Fibroblast of lung (primary cell): ENCODE results near the gene GATC. TPM values are rescaled to one million over a fixed set of nuclear protein-coding genes. Genes with fewer than 3 reads are reported as not detected.
A peak's percentile ranks its signal among the peaks of the same experiment; 100 is the strongest.

Source experiments
- DNase-seq, 2 donors: peaks; one replicate each; pipeline versions ENCODE4 v3.0.0 to v3.0.0-alpha.2; 2010; ENCODE audit warnings: low read depth in 2 of 2
- H2AFZ ChIP-seq: 2 replicates; pipeline ENCODE4 v1.5.1; 2012; ENCODE audit warnings: low read length, control low read depth, inconsistent platforms
- H3K27ac ChIP-seq: 2 replicates; pipeline ENCODE4 v1.5.1; 2011; ENCODE audit warnings: low read length, control low read depth; ENCODE audit not compliant: insufficient read depth
- H3K27me3 ChIP-seq: 2 replicates; pipeline ENCODE4 v1.5.1; 2011; ENCODE audit warnings: mild to moderate bottlenecking, low read length; ENCODE audit not compliant: control insufficient read depth, insufficient read depth
- H3K36me3 ChIP-seq: 2 replicates; pipeline ENCODE4 v1.5.1; 2011; ENCODE audit warnings: low read length; ENCODE audit not compliant: control insufficient read depth, insufficient read depth
- H3K4me1 ChIP-seq: 2 replicates; pipeline ENCODE4 v1.5.1; 2011; ENCODE audit warnings: low read length; ENCODE audit not compliant: control insufficient read depth, insufficient read depth; ENCODE audit errors: extremely low read depth
- H3K4me2 ChIP-seq: 2 replicates; pipeline ENCODE4 v1.5.1; 2011; ENCODE audit warnings: low read length, control low read depth; ENCODE audit not compliant: insufficient read depth; ENCODE audit errors: extremely low read depth
- H3K4me3 ChIP-seq, 4 experiments: fragments of 200-600 bp in 1 of 4; sonication (generic) in 1 of 4; replicated peaks in 1 of 4; 2 replicates each; pipeline ENCODE4 v1.5.1; 2011 to 2016; ENCODE audit warnings: low read length in 4 of 4, low read depth in 3 of 4, mild to moderate bottlenecking in 3 of 4, control low read depth in 2 of 4, inconsistent platforms in 1 of 4, mixed read lengths in 1 of 4; ENCODE audit not compliant: insufficient read depth in 1 of 4; ENCODE audit errors: control extremely low read depth in 1 of 4
- H3K79me2 ChIP-seq: 2 replicates; pipeline ENCODE4 v1.5.1; 2012; ENCODE audit warnings: mild to moderate bottlenecking, low read length, inconsistent platforms; ENCODE audit not compliant: control insufficient read depth, insufficient read depth
- H3K9ac ChIP-seq: 2 replicates; pipeline ENCODE4 v1.5.1; 2011; ENCODE audit warnings: mild to moderate bottlenecking, low read length, control low read depth; ENCODE audit not compliant: insufficient read depth
- H3K9me3 ChIP-seq: 2 replicates; pipeline ENCODE4 v1.5.1; 2012; ENCODE audit warnings: low read depth, low read length; ENCODE audit not compliant: control insufficient read depth, insufficient read depth
- H4K20me1 ChIP-seq: 2 replicates; pipeline ENCODE4 v1.5.1; 2011; ENCODE audit warnings: low read length; ENCODE audit not compliant: control insufficient read depth, insufficient read depth; ENCODE audit errors: extremely low read depth
- EZH2 ChIP-seq: IDR thresholded peaks from 2 replicates; pipeline ENCODE4 v1.5.1; 2012; ENCODE audit warnings: low read length, control low read depth, mild to moderate bottlenecking; ENCODE audit errors: missing control alignments
- polyA plus RNA-seq, 2 donors: library from polyadenylated mRNA; depleted of rRNA in 1 of 2; stranded (reverse) in 1 of 2; unstranded in 1 of 2; fragments of >200 nt; gene quantifications; 2 replicates each; pipeline ENCODE4 v1.2.1, GENCODE V29; 2011 to 2012; ENCODE audit warnings: missing spikeins in 1 of 2
- total RNA-seq: library from RNA; depleted of rRNA; stranded (reverse); fragments of >200 nt; gene quantifications from 2 replicates; pipeline ENCODE4 v1.2.1, GENCODE V29; 2014
- TF ChIP-seq, protein P1 (sequence below), 2 donors: IDR thresholded peaks in 1 of 2; conservative IDR thresholded peaks in 1 of 2; 1 replicate in 1 of 2; 2 replicates in 1 of 2; pipeline ENCODE4 v1.5.1; 2011 to 2012; ENCODE audit warnings: low read length in 2 of 2, control low read depth in 1 of 2, inconsistent platforms in 1 of 2, low read depth in 1 of 2, mild to moderate bottlenecking in 1 of 2

The GATC gene
- total and polyA plus RNA-seq, 2 donors (not counting 1 experiment from before 2014, with no cell fraction given), result 18.4 to 22.3 TPM

DNA sequence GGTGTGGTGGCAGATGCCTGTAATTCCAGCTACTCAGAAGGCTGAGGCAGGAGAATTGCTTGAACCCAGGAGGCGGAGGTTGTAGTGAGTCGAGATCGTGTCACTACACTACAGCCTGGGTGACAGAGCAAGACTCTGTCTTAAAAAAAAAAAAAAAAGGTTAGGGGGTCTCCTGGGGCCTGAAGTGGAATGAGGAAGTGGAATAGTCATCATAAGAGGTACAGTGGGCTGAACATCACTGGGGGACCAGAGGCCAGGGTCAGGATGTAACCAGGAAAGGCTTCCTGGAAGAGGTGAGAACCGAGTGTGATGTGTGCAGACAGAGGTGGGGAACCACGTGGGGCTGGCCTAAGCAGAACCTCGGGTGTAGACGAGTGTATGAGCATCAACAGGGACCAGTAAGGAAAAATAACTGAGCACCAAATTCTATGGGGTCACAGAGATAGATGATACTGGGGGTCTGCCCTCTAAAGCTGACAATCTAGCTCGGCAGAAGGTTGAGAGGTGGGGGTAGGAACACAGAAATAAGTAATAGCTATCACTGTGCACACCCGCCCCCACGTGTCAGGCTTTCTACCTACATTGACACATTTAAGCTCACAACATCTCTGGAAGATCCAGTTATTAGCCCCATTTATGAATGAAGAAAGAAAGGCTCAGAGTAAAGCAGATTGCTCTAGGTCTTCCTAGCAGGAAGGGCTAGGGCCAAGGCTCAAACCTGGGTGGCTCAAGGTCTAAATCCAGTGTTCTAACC is 13.3 kb upstream of the GATC start:
- H3K9ac ChIP-seq, result no peak overlapping the region
- TF ChIP-seq, protein P1, sequence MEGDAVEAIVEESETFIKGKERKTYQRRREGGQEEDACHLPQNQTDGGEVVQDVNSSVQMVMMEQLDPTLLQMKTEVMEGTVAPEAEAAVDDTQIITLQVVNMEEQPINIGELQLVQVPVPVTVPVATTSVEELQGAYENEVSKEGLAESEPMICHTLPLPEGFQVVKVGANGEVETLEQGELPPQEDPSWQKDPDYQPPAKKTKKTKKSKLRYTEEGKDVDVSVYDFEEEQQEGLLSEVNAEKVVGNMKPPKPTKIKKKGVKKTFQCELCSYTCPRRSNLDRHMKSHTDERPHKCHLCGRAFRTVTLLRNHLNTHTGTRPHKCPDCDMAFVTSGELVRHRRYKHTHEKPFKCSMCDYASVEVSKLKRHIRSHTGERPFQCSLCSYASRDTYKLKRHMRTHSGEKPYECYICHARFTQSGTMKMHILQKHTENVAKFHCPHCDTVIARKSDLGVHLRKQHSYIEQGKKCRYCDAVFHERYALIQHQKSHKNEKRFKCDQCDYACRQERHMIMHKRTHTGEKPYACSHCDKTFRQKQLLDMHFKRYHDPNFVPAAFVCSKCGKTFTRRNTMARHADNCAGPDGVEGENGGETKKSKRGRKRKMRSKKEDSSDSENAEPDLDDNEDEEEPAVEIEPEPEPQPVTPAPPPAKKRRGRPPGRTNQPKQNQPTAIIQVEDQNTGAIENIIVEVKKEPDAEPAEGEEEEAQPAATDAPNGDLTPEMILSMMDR (conservative IDR thresholded peaks at IDR 0.05 in 1 of 2, IDR thresholded peaks at IDR 0.05 in 1 of 2; ENCODE audit: low read depth in 1 of 2, low read length in 2 of 2), result no peak
- TF ChIP-seq EZH2, result no peak
- H3K4me1 ChIP-seq, result no peaks in the 10 kb centered on the region
- peaks cover 4% of the 10 kb centered on the region for H3K79me2 ChIP-seq
- H2AFZ ChIP-seq, result no peak overlapping the region
- no peaks in the 10 kb centered on the region for H3K27me3 ChIP-seq
- no peak overlapping the region for H3K27ac ChIP-seq
- DNase-seq, result no peak
- H3K4me2 ChIP-seq, result no peak overlapping the region
- H4K20me1 ChIP-seq, result no peaks in the 10 kb centered on the region
- no peaks in the 10 kb centered on the region for H3K36me3 ChIP-seq
- no peaks in the 10 kb centered on the region for H3K9me3 ChIP-seq
- no peak overlapping the region for H3K4me3 ChIP-seq

DNA sequence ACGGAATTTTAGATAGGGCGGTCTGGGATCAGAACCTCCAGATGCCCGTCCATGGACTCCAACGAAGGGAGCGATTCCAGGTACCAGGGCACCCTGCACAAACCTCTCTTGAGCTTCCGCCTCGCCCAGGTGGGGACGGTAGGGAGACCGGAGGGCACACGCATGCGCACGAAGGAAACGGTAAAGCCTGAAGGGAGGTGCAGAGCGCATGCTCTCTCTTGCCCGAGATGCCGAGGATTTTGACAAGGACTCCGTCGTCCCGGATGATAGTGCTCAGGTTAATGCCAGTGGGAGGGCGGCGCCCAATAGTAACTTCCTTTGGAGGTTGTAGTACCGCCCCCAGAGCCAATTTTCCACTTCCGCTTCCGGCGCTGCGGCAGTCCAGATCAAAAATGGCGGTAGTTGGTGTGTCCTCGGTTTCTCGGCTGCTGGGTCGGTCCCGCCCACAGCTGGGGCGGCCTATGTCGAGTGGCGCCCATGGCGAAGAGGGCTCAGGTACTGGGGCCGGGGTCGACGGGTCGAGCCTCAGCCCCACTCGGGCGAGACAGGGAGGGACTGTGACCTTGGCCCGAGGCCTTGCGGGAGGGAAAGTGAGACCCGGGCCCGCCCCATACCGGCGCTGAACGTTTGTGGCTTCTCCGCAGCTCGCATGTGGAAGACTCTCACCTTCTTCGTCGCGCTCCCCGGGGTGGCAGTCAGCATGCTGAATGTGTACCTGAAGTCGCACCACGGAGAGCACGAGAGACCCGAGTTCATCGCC is 8.3 kb upstream of the GATC start, which contains the start of gene COX6A1:
Gene COX6A1, plus strand, starts transcription at position 379 of the 760 bp plus-strand sequence. Its CDS starts 14 bp downstream, at position 393.
- H3K4me3 ChIP-seq, result peak within 1 kb of the TSS; percentile 84 to 95 (median 89)
- no peak for TF ChIP-seq EZH2
- TF ChIP-seq, protein P1 (conservative IDR thresholded peaks at IDR 0.05 in 1 of 2, IDR thresholded peaks at IDR 0.05 in 1 of 2; ENCODE audit: low read depth in 1 of 2, low read length in 2 of 2), result no peak
- H3K9ac ChIP-seq, result peak within 1 kb of the TSS; percentile 78
- H3K4me2 ChIP-seq, result peak within 1 kb of the TSS; percentile 90
- no peaks in the 10 kb centered on the region for H3K27me3 ChIP-seq
- peaks cover 1% of the 10 kb centered on the region for H3K36me3 ChIP-seq
- no peaks in the 10 kb centered on the region for H4K20me1 ChIP-seq
- peak within 1 kb of the TSS; percentile 100 for H2AFZ ChIP-seq
- H3K9me3 ChIP-seq, result no peaks in the 10 kb centered on the region
- H3K4me1 ChIP-seq, result peaks cover 5% of the 10 kb centered on the region
- H3K27ac ChIP-seq, result peak within 1 kb of the TSS; percentile 61
- DNase-seq, result peak; percentile 96 to 97
- H3K79me2 ChIP-seq, result peaks cover 19% of the 10 kb centered on the region

DNA sequence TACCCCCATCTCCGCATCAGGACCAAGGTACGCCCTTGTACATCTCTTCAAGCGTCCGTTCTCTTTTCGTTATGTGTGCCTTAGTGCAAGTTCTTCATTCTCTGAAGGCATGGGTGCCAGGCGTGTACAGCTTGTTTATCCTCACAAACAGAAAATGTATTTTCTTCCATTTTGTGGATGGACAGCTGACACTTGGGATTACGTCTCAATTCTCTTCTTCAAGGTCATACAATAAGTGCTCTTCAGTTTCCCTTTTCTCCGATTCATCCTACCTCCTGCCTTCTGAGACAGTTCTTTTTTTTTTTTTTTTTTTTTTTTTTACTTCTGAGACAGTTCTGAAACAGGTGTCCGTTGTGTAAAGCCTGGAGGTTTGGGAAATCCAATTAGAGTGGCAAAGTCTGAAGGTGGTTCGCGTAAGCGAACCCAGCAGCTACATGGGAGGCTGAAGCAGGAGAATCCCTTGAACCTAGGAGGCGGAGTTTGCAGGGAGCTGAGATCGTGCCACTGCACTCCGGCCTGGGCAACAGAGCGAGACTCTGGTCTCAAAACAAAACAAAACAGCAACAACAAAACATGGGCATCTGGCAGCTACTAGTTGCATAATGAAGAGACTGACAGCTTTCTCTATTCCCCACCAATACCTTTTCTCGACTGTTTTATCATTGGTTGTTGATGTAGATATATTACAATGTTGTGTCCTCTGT is 7.6 kb upstream of the GATC start:
- TF ChIP-seq, protein P1 (conservative IDR thresholded peaks at IDR 0.05 in 1 of 2, IDR thresholded peaks at IDR 0.05 in 1 of 2; ENCODE audit: low read depth in 1 of 2, low read length in 2 of 2), result no peak
- TF ChIP-seq EZH2, result no peak
- peaks cover 1% of the 10 kb centered on the region for H3K36me3 ChIP-seq
- H2AFZ ChIP-seq, result peak overlapping the region; percentile 83
- no peaks in the 10 kb centered on the region for H3K9me3 ChIP-seq
- peak overlapping the region; percentile 84 to 95 (median 89) for H3K4me3 ChIP-seq
- H3K9ac ChIP-seq, result peak overlapping the region; percentile 78
- H3K27ac ChIP-seq, result peak overlapping the region; percentile 61
- H3K4me2 ChIP-seq, result peak overlapping the region; percentile 77
- H3K79me2 ChIP-seq, result peaks cover 19% of the 10 kb centered on the region
- no peak for DNase-seq
- no peaks in the 10 kb centered on the region for H3K27me3 ChIP-seq
- no peaks in the 10 kb centered on the region for H4K20me1 ChIP-seq
- peaks cover 5% of the 10 kb centered on the region for H3K4me1 ChIP-seq
